H4 (cell line): ENCODE data around the gene GRK5. TPM values are rescaled to one million over a fixed set of nuclear protein-coding genes. Genes with fewer than 3 reads are reported as not detected.
"Not testable (repeated sequence)": the region's sequence is repeated elsewhere in the genome, so short reads cannot be mapped to it uniquely, and the experiment has no call there.

Experiments used
- DNase-seq: peaks from one replicate; pipeline ENCODE4 v3.0.0-alpha.2; 2015; ENCODE audit warnings: low spot score
- total RNA-seq: library from RNA; depleted of rRNA; stranded (reverse); fragments of >200 nt; shearing (Covaris generic); gene quantifications from 2 replicates; pipeline ENCODE4 v1.2.3, GENCODE V29; 2014

GRK5 gene
- total RNA-seq, 1 experiment from 2014 or later, result 9.9 TPM

- DNase-seq, result no peak
Measured at GRCh38 chr10:119457966-119458766, 250.8 kb downstream of the GRK5 start.

GRCh38 chr10:119459681-119460340 lies 252.4 kb downstream of the GRK5 start:
- no peak for DNase-seq

- DNase-seq, result no peak
Measured at GRCh38 chr10:119460369-119461195, 253.2 kb downstream of the GRK5 start.

- no peak for DNase-seq
Measured at GRCh38 chr10:119461380-119461779, 254.0 kb downstream of the GRK5 start.

GRCh38 chr10:119461923-119462322 lies 254.6 kb downstream of the GRK5 start:
- no peak for DNase-seq

- no peak for DNase-seq
Measured at GRCh38 chr10:119462773-119463172, 255.4 kb downstream of the GRK5 start.

GRCh38 chr10:119463195-119463594 lies 255.8 kb downstream of the GRK5 start:
- not testable (repeated sequence) for DNase-seq

- DNase-seq, result no peak
Measured at GRCh38 chr10:119465085-119465484, 257.7 kb downstream of the GRK5 start.

- DNase-seq, result no peak
Measured at GRCh38 chr10:119466076-119466475, 258.7 kb downstream of the GRK5 start.

GRCh38 chr10:119466655-119467054 lies 259.3 kb downstream of the GRK5 start:
- DNase-seq, result peak; percentile 71

- DNase-seq, result no peak
Measured at GRCh38 chr10:119468542-119469324, 261.4 kb downstream of the GRK5 start.

- no peak for DNase-seq
Measured at GRCh38 chr10:119469325-119469707, 261.9 kb downstream of the GRK5 start.

GRCh38 chr10:119469846-119470245 lies 262.5 kb downstream of the GRK5 start:
- no peak for DNase-seq

GRCh38 chr10:119470920-119471702 lies 263.7 kb downstream of the GRK5 start:
- DNase-seq, result no peak

GRCh38 chr10:119473771-119474170 lies 266.4 kb downstream of the GRK5 start:
- no peak for DNase-seq

GRCh38 chr10:119474606-119475005 lies 267.2 kb downstream of the GRK5 start:
- no peak for DNase-seq

- DNase-seq, result no peak
Measured at GRCh38 chr10:119477444-119477843, 270.1 kb downstream of the GRK5 start.

- no peak for DNase-seq
Measured at GRCh38 chr10:119478111-119478802, 270.9 kb downstream of the GRK5 start.

GRCh38 chr10:119478811-119479341 lies 271.5 kb downstream of the GRK5 start:
- no peak for DNase-seq

GRCh38 chr10:119479532-119479931 lies 272.2 kb downstream of the GRK5 start:
- DNase-seq, result no peak
